Fibroblast of skin of left quadriceps (primary cell): ENCODE data around the gene RECK.
"Not testable (repeated sequence)": the region's sequence is repeated elsewhere in the genome, so short reads cannot be mapped to it uniquely, and the experiment has no call there.

Source experiments
- DNase-seq, 2 experiments: peaks; one replicate each; pipeline ENCODE4 v3.0.0-alpha.2; 2013; ENCODE audit warnings: low read depth in 2 of 2

The RECK gene

GRCh38 chr9:36056896-36057295 is 20.2 kb downstream of the RECK start:
- no peak for DNase-seq

- no peak for DNase-seq
These were observed 27.2 kb downstream of the RECK start for GRCh38 chr9:36063804-36064447.

- DNase-seq = no peak
These were observed 27.8 kb downstream of the RECK start for GRCh38 chr9:36064448-36065037.

- no peak for DNase-seq
These were observed 37.3 kb downstream of the RECK start for GRCh38 chr9:36074055-36074454.

- peak; percentile 53 to 59 for DNase-seq
These were observed 38.3 kb downstream of the RECK start for GRCh38 chr9:36074870-36075532.

- no peak for DNase-seq
These were observed 41.3 kb downstream of the RECK start for GRCh38 chr9:36078051-36078450.

- DNase-seq = no peak
These were observed 43.8 kb downstream of the RECK start for GRCh38 chr9:36080519-36080918.

- DNase-seq = no peak
These were observed 46.2 kb downstream of the RECK start for GRCh38 chr9:36082931-36083330.

GRCh38 chr9:36086442-36086841 is 49.7 kb downstream of the RECK start:
- no peak for DNase-seq

- DNase-seq = not testable (repeated sequence)
These were observed 50.3 kb downstream of the RECK start for GRCh38 chr9:36087054-36087453.

GRCh38 chr9:36088020-36088419 is 51.3 kb downstream of the RECK start:
- no peak for DNase-seq

- DNase-seq = peak; percentile 37 to 42
These were observed 54.6 kb downstream of the RECK start for GRCh38 chr9:36091026-36091953.

GRCh38 chr9:36092014-36092413 is 55.3 kb downstream of the RECK start:
- no peak for DNase-seq

GRCh38 chr9:36092509-36093215 is 55.9 kb downstream of the RECK start:
- DNase-seq = no peak

- DNase-seq = no peak
These were observed 56.7 kb downstream of the RECK start for GRCh38 chr9:36093384-36093783.

- DNase-seq = no peak
These were observed 63.0 kb downstream of the RECK start for GRCh38 chr9:36099718-36100117.

GRCh38 chr9:36100532-36100931 is 63.8 kb downstream of the RECK start:
- peak; percentile 87 to 89 for DNase-seq

- peak; percentile 99 for DNase-seq
These were observed 65.4 kb downstream of the RECK start for GRCh38 chr9:36101916-36102741.

GRCh38 chr9:36102742-36103495 is 66.2 kb downstream of the RECK start:
- DNase-seq = peak; percentile 20

GRCh38 chr9:36109071-36109470 is 72.4 kb downstream of the RECK start:
- no peak for DNase-seq
